Heart left ventricle (tissue), 13 donors: ENCODE data around the gene NNMT.

Experiments used
- CTCF ChIP-seq, 12 donors: fragments of 200-600 bp; sonication (generic) in 4 of 12; IDR thresholded peaks; one replicate each; pipeline versions ENCODE4 v1.5.0 to v1.8.0; 2018 to 2022; ENCODE audit warnings: antibody characterized with exemption in 12 of 12, mild to moderate bottlenecking in 5 of 12
- POLR2A ChIP-seq, 2 donors: fragments of 450-650 bp; IDR thresholded peaks; one replicate each; pipeline ENCODE4 v1.6.1; 2017; ENCODE audit warnings: antibody characterized with exemption in 2 of 2, mild to moderate bottlenecking in 2 of 2, moderate library complexity in 2 of 2
- donor health status: ischemic (EF 13 %, LVEDD 7.1; RV severe dilation, severe dysfunction).
- donor health status: DM: no; HTN: yes; CAD: no.
- donor health status: DM: no; HTN: no; CAD: no.
- donor health status: ischemic (EF 25% LVEDD 6.9; RV normal size, moderate dysfunction).
- donor health status: ischemic (EF 25% LVEDD 5.7; RV mildly dilated, moderate dysfunction).
- donor health status: ischemic (EF 35%, LVEDD 5.7; RV mildly dilated, moderate dysfunction).
- donor health status: nonischemic (EF 11% LVEDD 7.7; RV severe dilation, severe dysfunction).
- donor health status: DM: yes; HTN: yes; CAD: no.
- donor health status: PGD.
- donor health status: ischemic (EF 29% LVEDD 5.4; RV normal size, mild dysfunction).
- donor health status: nonischemic (EF 23%, LVEDD 6.1; RV moderate dilation, normal function).

- TF ChIP-seq CTCF (IDR thresholded peaks at IDR 0.05) (no peak), POLR2A (IDR thresholded peaks at IDR 0.05) (no peak)
These were observed 9.0 kb upstream of the NNMT start for GRCh38 chr11:114287154-114287553.
